NCI-H2081 treated with DMSO at 0.1 percent for 48 hours (cell line): ENCODE results near the gene OLA1.

ENCODE experiments used
- DNase-seq: peaks from one replicate; lab custom pipeline; 2025; lab: John Stamatoyannopoulos, UW

The OLA1 gene

DNA sequence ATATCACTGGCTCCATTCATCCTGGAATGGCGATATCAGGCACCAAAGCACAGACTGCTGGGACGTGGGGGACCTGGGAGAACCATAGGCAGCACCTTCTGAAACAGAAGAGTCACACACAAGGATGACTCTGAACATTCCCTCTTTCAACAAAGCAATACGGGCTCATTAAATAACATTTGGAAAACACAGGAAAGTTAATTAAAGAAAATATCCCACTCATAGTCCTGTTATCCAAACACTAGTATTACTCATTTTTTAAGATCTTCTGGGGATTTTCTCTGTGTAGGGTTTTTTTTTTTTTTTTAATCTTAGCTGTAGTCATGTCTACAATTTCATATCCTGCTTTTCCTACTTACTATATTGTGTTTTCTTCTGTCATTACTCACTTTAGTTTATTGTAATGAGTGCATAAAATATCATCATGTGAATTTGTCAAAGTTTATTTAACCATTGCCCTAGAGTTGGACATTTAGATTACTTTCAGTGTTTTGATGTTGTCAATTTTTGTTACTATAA is 213.2 kb downstream of the OLA1 start:
- DNase-seq: no peak

DNA sequence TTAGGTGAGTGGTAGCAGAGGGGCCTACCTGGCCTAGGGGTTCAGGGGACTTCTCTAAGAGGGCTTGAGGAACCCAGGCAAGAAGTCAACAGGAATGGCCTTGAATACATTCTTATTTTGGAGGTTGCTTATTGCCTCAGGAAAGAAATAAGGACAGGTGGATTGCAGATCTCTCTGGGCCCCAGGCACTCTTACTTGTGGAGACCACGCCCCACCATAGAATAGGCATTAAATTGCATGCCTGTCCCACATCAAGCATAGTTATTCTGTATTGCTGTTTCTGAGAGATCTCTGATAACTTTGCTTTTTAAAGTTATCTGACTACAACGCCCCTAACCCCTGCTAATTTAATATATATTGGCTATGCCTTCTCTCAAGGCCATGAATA is 215.2 kb downstream of the OLA1 start:
- DNase-seq: no peak

DNA sequence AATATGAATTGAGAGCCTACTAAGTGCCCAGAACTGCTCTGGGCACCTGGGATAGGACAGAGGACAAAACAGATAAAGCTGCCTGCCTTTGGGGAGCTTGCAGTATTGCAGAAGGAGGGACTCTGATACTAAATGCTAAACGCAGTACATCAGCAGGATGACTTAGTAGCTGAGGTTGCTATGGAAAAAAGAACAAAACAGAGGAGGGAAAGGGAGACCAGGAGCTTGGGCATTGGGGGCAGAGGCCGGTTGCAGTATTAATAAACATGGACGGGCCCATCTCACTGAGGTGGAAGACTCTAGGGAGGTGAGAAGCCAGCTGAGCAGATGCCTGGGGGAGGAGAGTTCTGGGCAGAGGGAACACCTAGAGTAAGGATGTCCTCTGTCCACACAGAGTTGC is 217.1 kb downstream of the OLA1 start:
- DNase-seq: no peak

DNA sequence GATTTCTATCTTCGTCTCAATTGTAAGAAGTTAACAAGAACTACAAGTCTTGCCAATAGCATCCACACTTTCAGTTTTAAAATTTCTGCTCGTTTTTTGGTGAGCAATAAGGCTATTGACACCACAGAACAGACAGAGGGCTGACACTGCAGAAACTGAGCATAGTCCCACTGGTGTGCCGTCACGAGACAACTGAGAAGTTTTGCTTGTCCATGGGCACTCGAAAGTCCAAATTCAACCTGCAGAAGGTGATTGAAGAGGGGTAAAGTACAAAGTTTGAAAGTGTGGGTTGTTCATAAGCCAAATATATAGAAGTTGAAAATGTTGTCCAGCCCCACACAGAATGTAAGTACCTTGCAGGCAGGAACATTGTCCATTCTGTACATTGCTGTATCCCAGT is 219.4 kb downstream of the OLA1 start:
- DNase-seq: no peak

DNA sequence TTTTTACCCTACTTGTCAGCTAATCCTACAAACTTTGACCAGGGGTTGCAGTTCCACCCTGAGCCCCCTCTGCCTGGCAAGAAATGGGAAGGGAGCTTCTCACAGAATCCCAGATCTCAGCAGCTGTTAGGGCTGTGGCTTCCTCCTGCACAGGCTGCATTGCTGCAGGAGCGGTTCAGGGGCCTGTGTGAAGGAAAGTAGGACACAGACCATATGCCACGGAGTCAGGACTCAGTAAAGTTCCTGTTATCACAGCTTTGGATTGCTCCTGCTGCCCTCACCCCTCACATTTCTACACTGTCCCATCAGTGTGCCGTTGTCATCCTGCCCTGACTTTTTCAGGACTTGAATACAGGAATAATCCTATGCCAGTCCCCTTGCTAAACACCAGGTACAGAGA is 220.4 kb downstream of the OLA1 start:
- DNase-seq: no peak

DNA sequence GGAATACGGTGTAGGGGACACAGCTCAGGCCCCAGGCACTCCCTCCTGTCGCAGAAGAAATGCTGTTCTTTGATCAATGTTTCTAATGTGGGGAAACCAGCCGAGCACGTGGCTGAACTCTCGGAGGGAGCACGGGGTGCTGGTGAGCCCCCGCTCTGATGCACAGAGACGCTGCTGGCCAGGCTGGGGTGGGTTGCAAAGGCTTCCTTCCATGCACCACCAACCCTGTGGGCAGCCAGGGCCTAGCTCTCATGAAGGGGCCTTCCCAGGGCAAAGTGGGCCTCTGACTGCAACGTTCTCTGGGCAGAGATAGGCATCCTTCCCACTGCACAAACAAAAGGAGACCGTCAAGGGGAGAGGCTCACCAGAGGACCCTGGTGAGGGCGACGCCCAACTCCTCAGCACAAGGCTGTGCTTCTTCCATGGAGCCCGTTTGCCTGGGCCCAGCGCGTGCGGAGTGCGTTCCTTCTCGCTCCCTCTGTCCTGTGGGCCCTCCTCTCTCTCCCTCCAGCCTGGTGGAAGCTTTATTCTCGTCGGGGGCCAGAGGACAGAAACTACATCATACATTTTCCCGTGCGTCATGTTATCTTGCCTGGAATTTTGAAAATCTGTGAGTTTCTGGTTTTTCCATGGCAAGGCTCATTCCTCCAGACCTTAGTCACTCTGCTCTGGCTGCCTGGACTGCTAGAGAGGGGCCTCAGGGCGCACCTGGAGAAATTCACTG is 222.0 kb downstream of the OLA1 start:
- no peak for DNase-seq

DNA sequence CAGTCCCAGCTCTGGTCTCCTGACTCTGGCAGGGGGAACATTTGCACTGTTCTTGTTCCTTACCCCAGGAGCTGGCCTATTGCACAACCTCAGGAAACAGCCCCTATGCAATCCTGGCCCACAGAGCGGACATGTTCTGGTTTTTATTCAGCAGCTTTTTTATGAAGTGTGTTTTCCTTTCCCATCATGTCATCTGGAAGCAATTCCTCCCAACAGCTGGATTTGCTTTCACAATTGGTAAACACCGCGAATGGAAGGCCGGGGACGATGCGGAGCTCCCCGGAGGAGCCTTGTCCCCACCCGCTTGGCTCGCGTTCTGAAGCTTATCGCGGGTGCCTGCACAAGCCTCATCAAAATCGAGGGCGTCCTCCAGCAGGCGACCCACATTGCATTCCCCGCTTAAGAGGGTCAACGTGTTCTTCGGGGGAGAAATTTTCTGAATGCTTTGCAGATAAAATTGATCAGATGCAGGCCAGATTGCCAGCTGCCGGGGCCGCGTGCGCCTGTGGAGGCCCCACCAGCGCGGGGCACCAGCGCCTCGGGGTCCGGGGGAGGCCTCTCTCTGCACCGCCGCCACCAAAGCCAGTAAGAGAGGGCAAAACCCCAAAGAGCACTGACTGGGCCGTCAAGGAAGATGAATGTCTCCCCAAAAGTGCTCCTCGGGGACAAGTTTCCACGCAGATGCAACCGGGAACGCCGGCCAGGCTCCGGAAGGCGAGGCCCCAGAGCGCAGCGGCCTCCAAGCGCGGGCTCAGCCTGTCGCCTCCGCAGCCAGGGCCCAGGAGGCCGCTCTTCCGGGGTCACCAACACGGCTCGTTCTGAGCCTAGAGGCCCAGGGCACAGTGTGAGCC is 222.8 kb downstream of the OLA1 start:
- DNase-seq: no peak

DNA sequence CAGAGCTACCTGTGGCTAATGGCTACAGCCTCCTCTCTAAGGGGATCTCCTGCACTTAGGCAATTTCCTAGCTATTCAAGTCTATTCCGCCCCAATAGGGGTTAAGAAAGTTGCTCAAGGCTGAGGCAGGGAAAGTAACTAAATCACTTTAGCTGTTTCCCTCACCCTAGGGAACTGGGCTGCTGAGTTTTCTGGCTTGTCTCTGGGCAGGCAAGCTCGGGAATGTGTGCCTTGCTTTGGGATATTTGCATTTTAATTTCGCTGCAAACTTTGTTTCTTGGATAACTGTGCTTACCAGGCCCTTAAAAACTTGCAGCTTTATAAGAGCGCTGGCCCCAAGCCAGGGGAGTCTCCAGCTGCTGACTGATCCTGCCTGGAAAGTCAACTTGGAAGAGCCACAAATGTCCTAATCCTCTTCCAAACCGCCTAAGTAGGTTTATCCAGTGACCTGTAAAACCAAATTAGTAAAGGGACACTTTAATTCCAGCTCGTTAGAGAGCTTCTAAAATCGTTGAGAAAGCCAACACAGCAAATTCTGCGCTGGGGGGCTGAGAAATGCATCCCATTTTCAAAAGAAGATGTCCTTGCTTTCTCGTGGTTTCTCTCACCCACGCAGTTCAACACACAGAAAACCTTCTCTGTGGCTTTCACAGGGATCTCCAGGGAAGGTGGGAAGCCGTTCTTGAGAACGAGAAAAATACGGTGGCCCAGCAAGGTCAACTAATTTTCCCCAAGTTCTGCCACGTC is 223.6 kb downstream of the OLA1 start:
- DNase-seq: no peak

DNA sequence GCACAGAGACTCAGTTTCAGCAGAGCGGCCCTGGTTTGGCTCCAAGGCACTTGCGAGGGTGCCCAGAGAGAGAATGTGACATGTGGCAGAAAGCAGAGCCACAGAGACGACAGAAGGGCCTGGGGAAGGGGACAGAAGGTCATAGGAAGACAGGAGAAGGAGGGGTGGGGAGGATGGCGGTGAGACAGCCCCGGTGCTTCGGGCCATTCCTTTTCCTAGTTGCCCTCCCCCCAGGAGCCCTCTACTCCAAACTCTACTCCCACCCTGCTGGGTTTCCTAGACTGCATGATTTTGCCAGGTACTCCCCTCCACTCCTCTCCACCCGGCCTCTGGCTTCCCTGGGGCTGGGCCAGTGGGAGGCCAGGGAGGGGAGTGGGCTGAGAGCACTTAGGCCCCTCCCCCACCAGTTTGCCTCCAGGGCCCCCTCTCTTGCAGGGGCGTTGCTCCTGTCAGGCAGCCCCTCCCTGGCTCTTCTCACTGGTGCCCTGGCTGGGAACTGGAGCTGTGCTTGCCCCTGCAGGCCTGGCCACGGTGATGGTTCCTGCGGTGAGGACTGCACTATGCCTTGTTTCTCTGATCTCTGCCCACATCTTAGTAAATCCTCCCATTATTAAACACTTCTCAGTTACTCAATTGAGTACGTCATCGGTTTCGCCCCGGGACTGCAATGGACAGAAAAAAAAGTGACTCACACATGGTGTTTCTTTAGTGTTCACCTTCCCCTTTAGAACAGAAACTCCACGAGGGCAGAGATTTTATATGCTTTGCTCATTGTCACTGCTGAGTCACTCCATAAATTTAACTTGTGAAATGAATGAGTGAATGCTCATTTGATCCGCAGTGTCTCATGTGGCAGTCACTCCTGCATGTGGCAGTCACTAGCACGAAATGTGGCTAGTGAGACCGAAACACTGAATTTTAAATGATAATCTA is 224.5 kb downstream of the OLA1 start:
- DNase-seq: no peak
